HCT116 (cell line): Measurements from ENCODE around the gene ANKRD23.

Source experiments
- CEBPB ChIP-seq: IDR thresholded peaks from 2 replicates; pipeline ENCODE4 v1.6.1; 2012; ENCODE audit warnings: low read depth
- CTCF ChIP-seq, 3 experiments: fragments of 200-600 bp in 1 of 3; sonication (generic) in 1 of 3; IDR thresholded peaks in 2 of 3; conservative IDR thresholded peaks in 1 of 3; 2 replicates each; pipeline ENCODE4 v1.5.1; 2012 to 2017; ENCODE audit warnings: low read depth in 2 of 3, low read length in 2 of 3, antibody characterized with exemption in 1 of 3, borderline replicate concordance in 1 of 3, control low read depth in 1 of 3, mild to moderate bottlenecking in 1 of 3, mixed read lengths in 1 of 3, mixed run types in 1 of 3, moderate library complexity in 1 of 3; ENCODE audit not compliant: insufficient read depth in 1 of 3
- EZH2 ChIP-seq: fragments of 200-600 bp; sonication (generic); IDR thresholded peaks from 2 replicates; pipeline ENCODE4 v1.6.1; 2017; ENCODE audit warnings: antibody characterized with exemption, mixed run types
- EZH2phosphoT487 ChIP-seq: fragments of 200-600 bp; IDR thresholded peaks from 2 replicates; pipeline ENCODE4 v1.6.1; 2018; ENCODE audit warnings: antibody characterized with exemption, borderline replicate concordance
- FOSL1 ChIP-seq: IDR thresholded peaks from 2 replicates; pipeline ENCODE4 v1.6.1; 2012; ENCODE audit warnings: low read depth
- MAX ChIP-seq: IDR thresholded peaks from 2 replicates; pipeline ENCODE4 v1.6.1; 2012
- POLR2AphosphoS5 ChIP-seq: IDR thresholded peaks from 2 replicates; pipeline ENCODE4 v1.6.1; 2011; ENCODE audit warnings: mild to moderate bottlenecking, low read depth, low read length, moderate library complexity
- RAD21 ChIP-seq: IDR thresholded peaks from 2 replicates; pipeline ENCODE4 v1.6.1; 2012; ENCODE audit warnings: low read depth, mild to moderate bottlenecking
- SRF ChIP-seq: IDR thresholded peaks from 2 replicates; pipeline ENCODE4 v1.6.1; 2012; ENCODE audit warnings: low read depth
- TCF7L2 ChIP-seq: IDR thresholded peaks from 2 replicates; pipeline ENCODE4 v1.7.0; 2011; ENCODE audit warnings: borderline replicate concordance, inconsistent platforms; ENCODE audit not compliant: insufficient read depth, insufficient read length; ENCODE audit errors: extremely low read depth
- ZFX ChIP-seq: fragments of 450-650 bp; IDR thresholded peaks from 2 replicates; pipeline ENCODE4 v1.6.1; 2017

- no peak for TF ChIP-seq EZH2phosphoT487
- no peak for TF ChIP-seq ZFX
- no peak for TF ChIP-seq CTCF (IDR thresholded peaks at IDR 0.05 in 2 of 3, conservative IDR thresholded peaks at IDR 0.05 in 1 of 3; ENCODE audit: borderline replicate concordance in 1 of 3, insufficient read depth in 1 of 3, low read depth in 2 of 3, low read length in 2 of 3)
- no peak for TF ChIP-seq CEBPB
- TF ChIP-seq EZH2, result no peak
- TF ChIP-seq RAD21, result no peak
- TF ChIP-seq MAX, result no peak
- TF ChIP-seq POLR2AphosphoS5, result no peak
- no peak for TF ChIP-seq TCF7L2
- no peak for TF ChIP-seq FOSL1
- no peak for TF ChIP-seq SRF
These were observed 37.1 kb upstream of the ANKRD23 start for GRCh38 chr2:96880891-96881273.
